Activated T-cell treated with anti-CD3 and anti-CD28 coated beads, Interleukin-2, amount 50 U/mL, for 48 hours (primary cell): Measurements from ENCODE around the gene MACROH2A2.
"Not testable (repeated sequence)": the region's sequence is repeated elsewhere in the genome, so short reads cannot be mapped to it uniquely, and the experiment has no call there.

Experiments used
- DNase-seq, 2 experiments: peaks; one replicate each; pipeline ENCODE4 v3.0.0-alpha.2; 2020

Gene MACROH2A2

DNA sequence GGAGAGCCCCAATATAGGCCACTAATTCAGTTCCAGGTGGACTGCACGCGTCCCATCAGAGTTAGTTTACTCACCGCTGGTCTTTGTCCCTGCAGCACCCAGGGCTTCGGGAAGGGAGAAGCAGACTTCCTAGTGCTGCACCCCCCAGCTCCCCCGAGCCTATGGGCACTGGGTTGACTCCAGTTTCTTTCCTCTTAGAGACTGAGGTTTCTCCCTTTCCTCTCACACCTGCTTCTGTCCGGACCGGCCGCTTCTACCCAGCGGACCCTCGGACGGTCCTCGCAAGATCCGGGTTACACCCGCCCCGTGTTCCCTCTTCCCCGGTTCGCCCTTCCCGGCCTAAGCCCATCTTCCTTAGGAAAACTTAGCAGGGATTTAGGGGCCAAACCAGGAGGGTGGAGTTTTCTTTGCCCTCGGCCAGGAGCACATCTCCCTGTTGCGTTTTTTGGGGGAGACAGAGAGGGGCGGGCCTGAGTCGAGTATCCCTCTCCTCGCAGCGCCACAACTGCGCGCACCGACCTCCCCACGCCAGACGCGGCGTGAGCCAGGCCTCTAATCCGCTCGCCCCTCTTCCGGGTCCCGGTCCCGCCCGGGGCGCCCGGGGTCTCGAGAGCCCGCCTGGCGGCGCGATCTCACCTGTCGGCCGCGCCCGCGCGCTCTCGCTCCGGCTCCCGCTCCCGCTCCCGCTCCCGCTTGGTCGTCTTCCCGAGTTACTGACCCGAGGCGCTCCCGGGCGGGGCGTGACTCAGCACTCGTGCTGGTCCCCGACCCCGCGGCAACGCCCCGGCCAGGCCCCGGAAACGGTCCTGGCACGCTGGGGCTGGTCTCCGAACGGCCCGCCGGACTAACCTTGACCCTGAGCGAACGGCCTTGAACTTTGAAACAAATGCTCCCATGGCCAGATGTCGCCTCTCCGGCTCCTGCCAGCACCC is 79.7 kb downstream of the MACROH2A2 start, which contains the start of gene AIFM2:
TSS of gene AIFM2 (minus strand) at position 728 of the 932 bp plus-strand sequence. CDS start 8,741 bp downstream, outside the sequence.
- DNase-seq = peak; percentile 67 to 68

GRCh38 chr10:70135046-70135445 is 82.4 kb downstream of the MACROH2A2 start:
- DNase-seq = no peak

- DNase-seq = no peak
Observed at GRCh38 chr10:70135684-70136083, 83.0 kb downstream of the MACROH2A2 start.

DNA sequence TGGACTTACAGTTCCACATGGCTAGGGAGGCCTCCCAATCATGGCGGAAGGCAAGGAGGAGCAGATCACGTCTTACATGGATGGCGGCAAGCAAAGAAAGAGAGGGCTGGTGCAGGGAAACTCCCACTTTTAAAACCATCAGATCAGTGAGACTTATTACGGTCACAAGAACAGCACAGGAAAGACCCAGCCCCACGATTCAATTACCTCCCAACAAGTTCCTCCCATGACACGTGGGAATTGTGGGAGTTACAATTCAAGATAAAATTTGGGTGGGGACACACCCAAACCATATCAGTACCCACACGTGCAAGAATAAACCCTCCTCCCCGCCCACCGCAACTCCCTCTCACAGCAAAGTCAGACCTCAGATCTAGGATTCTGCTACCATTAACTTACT is 84.5 kb downstream of the MACROH2A2 start:
- DNase-seq = no peak

- no peak for DNase-seq
Observed at GRCh38 chr10:70137927-70138883, 85.6 kb downstream of the MACROH2A2 start.

DNA sequence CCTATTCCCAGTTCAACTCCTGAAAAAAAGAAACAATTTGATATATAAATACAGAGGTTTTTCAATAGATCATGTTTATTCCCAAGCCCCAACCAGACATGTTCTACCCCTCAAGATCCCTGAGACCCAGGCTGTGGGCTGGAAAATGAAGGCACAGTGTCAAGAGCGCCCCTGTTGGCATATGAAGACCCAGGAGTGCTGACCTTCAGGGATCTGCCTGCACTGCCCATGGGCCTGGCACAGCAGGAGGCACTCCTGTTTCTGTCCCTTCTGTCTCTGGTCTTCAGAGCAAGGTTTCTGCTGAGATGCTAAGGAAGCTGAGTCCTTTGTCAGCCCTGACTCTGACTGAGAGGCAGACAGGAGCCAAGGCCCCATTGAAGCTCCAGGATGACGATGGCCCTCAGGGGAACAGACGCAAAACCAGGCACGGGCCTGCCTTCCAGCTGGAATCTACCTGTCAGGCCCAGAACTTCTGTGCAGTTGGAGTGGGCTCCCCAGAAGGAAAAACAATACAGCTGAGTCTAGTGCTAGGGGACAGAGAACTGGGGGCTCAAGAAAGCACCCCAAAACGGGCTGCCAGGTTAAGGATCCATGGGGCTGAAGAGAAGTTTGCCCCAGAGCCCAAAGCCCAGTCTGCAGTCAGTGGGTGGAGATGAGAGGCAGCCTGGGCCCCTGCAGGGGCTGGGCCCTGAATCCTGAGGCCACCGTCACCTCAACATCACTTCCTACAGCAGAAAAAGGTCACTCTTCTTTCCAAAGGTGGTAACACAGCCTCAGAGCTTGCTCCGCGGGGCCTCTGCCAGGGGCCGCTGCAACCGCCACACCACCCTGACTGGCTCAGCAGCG is 86.7 kb downstream of the MACROH2A2 start:
- DNase-seq = peak in 1 of 2 experiments; percentile 13

GRCh38 chr10:70139997-70140250 is 87.3 kb downstream of the MACROH2A2 start:
- DNase-seq = no peak

GRCh38 chr10:70140297-70140696 is 87.7 kb downstream of the MACROH2A2 start:
- DNase-seq = no peak

- no peak for DNase-seq
Observed at GRCh38 chr10:70142555-70142954, 89.9 kb downstream of the MACROH2A2 start.

GRCh38 chr10:70144372-70145110 is 91.9 kb downstream of the MACROH2A2 start:
- no peak for DNase-seq

DNA sequence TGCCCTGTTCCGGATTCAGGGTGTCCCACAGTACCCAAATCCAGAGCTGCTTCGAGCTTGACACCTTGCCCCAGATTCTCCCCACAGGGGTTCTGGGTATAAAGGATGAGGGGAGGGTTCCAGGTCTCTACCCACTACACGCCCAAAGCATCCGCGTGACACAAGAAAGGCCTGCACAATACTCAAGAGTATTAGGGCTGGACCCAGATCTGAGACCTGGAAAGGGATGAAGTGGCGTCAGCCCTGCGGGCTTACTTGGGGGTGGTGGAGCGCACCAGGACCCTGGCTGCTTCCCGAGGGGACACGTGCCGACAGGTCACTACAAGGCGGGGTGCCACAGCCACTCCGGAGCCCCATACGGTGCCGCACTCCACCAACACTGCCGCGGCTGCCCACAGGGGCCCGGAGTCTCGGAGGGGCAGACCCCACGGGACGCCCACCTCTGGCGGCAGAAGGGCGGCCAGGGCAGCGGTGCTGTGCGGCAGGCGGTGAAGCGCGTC is 92.6 kb downstream of the MACROH2A2 start:
- DNase-seq = no peak

- DNase-seq = peak; percentile 79 to 84
Observed at GRCh38 chr10:70145666-70146488, 93.2 kb downstream of the MACROH2A2 start.

DNA sequence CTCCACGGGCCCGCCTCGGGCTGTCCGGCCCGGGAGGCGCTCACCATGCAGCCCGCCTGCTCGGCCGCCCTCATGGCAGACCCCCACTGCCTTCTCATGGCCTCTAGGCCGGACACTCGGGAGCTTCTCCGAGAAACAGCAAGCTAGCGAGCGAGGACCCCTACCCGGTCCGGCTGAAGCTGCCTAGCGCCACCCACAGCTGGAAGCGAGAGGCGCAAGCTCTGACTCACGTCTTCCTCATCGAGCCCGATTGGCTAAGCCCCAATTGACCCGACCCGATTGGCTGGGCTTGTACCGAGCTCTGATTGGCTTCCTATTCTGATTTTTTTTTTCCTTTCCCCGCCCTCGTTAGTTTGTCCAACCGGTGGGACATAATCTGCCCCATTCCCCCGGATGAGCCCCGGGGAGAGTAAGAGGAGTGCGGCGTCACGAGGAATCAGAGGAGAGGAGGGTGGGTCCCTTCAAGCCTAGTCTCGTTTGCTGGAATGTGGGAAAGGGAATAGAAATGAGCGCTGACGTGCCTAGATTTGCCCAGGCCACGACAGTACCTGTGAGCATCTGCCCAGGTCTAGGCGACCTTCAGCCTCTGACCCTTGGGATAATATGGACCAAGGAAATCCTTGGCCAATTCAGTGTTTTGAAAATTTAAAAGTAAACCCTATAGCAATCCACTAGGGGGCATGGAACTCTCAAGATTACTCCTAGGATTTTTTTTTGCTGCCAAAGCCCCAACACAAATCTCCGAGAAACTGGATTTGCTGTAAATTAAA is 94.0 kb downstream of the MACROH2A2 start, which contains the start of gene TYSND1:
TSS of gene TYSND1 (minus strand) at position 212 of the 770 bp plus-strand sequence. CDS start at position 98, 114 bp downstream.
- peak; percentile 94 for DNase-seq

GRCh38 chr10:70147259-70147625 is 94.6 kb downstream of the MACROH2A2 start:
- DNase-seq = no peak

GRCh38 chr10:70148516-70148915 is 95.9 kb downstream of the MACROH2A2 start:
- no peak for DNase-seq

- DNase-seq = no peak
Observed at GRCh38 chr10:70155255-70155838, 102.7 kb downstream of the MACROH2A2 start.

- no peak for DNase-seq
Observed at GRCh38 chr10:70158113-70158512, 105.5 kb downstream of the MACROH2A2 start.

DNA sequence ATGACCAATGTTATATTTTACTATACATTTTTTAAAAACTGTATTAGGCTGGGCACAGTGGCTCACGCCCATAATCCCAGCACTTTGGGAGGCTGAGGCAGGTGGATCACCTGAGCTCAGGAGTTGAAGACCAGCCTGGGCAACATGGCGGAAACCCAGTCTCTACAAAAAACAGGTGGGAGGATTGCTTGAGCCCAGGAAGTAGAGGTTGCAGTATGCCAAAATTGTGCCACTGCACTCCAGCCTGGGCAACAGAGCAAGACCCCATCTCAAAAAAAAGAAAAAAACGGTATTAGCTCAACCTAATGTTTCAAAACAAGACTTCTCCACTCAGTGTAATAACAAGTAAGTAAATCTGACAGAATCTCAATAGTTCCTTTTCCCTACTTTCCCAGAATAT is 106.7 kb downstream of the MACROH2A2 start:
- not testable (repeated sequence) for DNase-seq

DNA sequence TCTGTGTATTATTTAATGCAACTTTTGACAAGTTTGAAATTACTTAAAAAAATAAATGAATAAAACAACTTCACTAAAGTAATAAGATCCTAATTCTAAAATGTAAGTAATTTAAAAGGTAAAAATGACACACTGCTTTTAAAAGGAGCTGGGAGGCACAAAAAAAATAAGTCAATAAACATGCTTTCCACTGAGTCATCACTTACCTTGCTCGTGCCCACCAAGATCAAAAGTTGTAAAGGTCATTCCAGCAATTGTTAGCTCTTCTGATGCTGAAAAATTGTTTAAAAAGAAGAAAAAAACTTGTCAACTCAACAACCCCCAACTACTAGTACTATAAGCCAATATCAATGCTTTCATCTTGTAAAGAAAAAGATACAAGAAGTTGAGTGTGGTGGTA is 108.2 kb downstream of the MACROH2A2 start:
- no peak for DNase-seq
